Measurements from ENCODE around the gene TUBA1B.

TUBA1B gene

DNA sequence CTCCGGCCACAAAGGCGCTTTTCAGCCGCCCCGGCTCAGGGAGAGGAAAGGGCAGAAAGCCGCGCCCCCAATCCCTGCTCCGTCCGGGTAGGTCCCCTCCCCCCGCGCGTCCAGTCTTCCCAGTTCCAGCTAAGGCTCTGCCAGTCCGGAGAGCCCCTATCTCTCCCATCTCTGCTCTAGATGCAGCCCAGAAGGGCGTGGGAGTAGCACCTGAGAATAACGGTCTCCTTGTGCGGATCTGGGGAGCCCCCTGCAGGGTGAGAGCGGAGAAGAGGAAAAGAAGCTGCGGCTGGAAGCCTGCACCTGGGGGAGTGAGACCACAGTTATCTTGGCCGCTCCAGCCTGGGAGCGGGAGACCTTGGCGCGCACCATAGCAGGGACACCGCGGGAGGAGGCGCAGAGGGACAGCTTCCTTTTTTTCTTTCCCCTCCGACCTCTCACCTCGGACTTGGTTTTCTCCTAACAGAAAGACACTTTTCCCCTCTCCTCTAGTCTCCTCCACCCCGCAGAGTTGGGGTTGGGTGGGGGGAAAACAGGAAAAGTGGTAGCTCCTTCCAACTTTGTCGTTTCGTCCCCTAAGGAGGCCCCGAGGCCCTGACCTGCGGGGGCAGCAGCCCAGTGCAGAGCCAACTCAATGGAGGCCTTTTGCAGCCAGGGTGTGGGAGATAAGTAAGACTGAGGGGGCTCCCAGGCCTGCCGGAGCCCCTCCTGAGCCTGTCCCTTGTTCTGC lies 38.9 kb downstream of the TUBA1B start:
- Histone ChIP-seq H3K9ac (ENCODE audit: low read depth in 1 of 2, low read length in 2 of 2) (no peak overlapping the region), H3K9me3 (ENCODE audit: control insufficient read depth in 1 of 2, low read length in 2 of 2) (no peaks in the 10 kb centered on the region), H3K27ac (ENCODE audit: low read depth, low read length) (no peak overlapping the region), H3K4me3 (ENCODE audit: low read depth in 1 of 2, low read length in 2 of 2) (peak overlapping the region; percentile 50 to 53), H3K4me1 (ENCODE audit: control insufficient read depth in 1 of 2, insufficient read depth in 2 of 2, low read length in 2 of 2) (peaks cover 35 to 48% of the 10 kb centered on the region in 2 donors), H3K36me3 (ENCODE audit: control insufficient read depth in 1 of 2, insufficient read depth in 2 of 2, low read length in 2 of 2) (peaks cover 6 to 7% of the 10 kb centered on the region in 2 donors), H3K27me3 (ENCODE audit: control insufficient read depth in 1 of 2, insufficient read depth in 2 of 2, low read length in 2 of 2) (peaks cover 62 to 69% of the 10 kb centered on the region in 2 donors)

DNA sequence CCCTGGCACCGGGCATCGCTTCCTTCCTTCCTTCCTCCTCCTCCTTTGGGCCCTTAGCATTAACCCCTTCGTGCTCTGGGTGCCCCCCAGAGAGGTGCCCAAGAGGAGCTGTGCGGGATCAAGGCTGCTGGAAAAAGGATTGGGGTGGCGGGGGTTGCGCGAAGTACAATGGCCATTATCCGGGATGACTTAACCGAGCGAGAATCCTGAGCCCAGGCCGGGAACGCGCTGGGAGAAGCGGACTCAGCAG lies 39.4 kb downstream of the TUBA1B start:
- peaks cover 35 to 48% of the 10 kb centered on the region in 2 donors for H3K4me1 ChIP-seq (ENCODE audit: control insufficient read depth in 1 of 2, insufficient read depth in 2 of 2, low read length in 2 of 2)
- no peak overlapping the region for H3K9ac ChIP-seq (ENCODE audit: low read depth in 1 of 2, low read length in 2 of 2)
- no peak overlapping the region for H3K27ac ChIP-seq (ENCODE audit: low read depth, low read length)
- H3K9me3 ChIP-seq (ENCODE audit: control insufficient read depth in 1 of 2, low read length in 2 of 2), result no peaks in the 10 kb centered on the region
- peak overlapping the region; percentile 50 to 53 for H3K4me3 ChIP-seq (ENCODE audit: low read depth in 1 of 2, low read length in 2 of 2)
- H3K36me3 ChIP-seq (ENCODE audit: control insufficient read depth in 1 of 2, insufficient read depth in 2 of 2, low read length in 2 of 2), result peaks cover 2% of the 10 kb centered on the region in 2 donors
- H3K27me3 ChIP-seq (ENCODE audit: control insufficient read depth in 1 of 2, insufficient read depth in 2 of 2, low read length in 2 of 2), result peaks cover 62 to 69% of the 10 kb centered on the region in 2 donors

DNA sequence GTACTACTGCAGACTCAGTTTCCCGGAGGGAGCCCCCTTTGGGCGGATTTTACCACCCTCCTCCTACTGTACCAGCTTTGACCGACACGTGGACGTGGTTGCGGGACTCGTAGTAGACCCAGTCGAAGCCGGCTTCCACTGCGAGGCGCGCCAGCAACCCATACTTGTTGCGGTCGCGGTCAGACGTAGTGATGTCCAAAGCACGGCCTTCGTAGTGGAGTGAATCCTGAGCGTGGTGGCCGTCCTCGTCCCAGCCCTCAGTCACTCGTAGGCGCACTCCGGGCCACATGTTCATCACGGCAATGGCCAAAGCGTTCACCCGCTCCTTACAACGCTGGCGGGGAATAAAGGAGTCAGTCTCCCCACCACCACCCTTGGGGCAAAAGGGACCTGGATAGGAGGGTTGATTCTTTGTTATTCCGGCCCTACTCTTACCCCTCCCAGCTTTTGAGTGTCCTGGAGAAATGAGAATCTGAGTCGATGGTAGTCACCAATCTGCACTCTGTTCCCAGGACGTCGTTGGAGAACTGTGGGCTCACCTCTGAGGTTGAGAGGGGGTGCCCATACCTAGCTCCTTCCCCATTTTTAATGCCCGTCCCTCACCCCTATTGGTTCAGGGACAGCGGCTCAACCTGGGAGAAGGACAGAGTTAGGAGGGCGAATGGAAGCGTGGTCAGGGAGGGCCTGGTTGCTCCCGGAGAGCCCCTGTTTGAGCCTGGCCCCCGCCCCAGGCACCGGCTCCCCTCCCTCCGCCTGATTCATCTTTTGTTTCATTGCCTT lies 39.9 kb downstream of the TUBA1B start:
- Histone ChIP-seq H3K27me3 (ENCODE audit: control insufficient read depth in 1 of 2, insufficient read depth in 2 of 2, low read length in 2 of 2) (peaks cover 62 to 69% of the 10 kb centered on the region in 2 donors), H3K9ac (ENCODE audit: low read depth in 1 of 2, low read length in 2 of 2) (no peak overlapping the region), H3K27ac (ENCODE audit: low read depth, low read length) (no peak overlapping the region), H3K4me3 (ENCODE audit: low read depth in 1 of 2, low read length in 2 of 2) (no peak overlapping the region), H3K9me3 (ENCODE audit: control insufficient read depth in 1 of 2, low read length in 2 of 2) (no peaks in the 10 kb centered on the region), H3K36me3 (ENCODE audit: control insufficient read depth in 1 of 2, insufficient read depth in 2 of 2, low read length in 2 of 2) (no peaks in the 10 kb centered on the region), H3K4me1 (ENCODE audit: control insufficient read depth in 1 of 2, insufficient read depth in 2 of 2, low read length in 2 of 2) (peaks cover 35 to 48% of the 10 kb centered on the region in 2 donors)

GRCh38 chr12:49089821-49090773 lies 41.1 kb downstream of the TUBA1B start:
- no peaks in the 10 kb centered on the region for H3K9me3 ChIP-seq (ENCODE audit: control insufficient read depth in 1 of 2, low read length in 2 of 2)
- H3K4me1 ChIP-seq (ENCODE audit: control insufficient read depth in 1 of 2, insufficient read depth in 2 of 2, low read length in 2 of 2), result peaks cover 35 to 48% of the 10 kb centered on the region in 2 donors
- no peak overlapping the region for H3K9ac ChIP-seq (ENCODE audit: low read depth in 1 of 2, low read length in 2 of 2)
- peak overlapping the region; percentile 36 to 57 for H3K4me3 ChIP-seq (ENCODE audit: low read depth in 1 of 2, low read length in 2 of 2)
- H3K36me3 ChIP-seq (ENCODE audit: control insufficient read depth in 1 of 2, insufficient read depth in 2 of 2, low read length in 2 of 2), result no peaks in the 10 kb centered on the region
- H3K27ac ChIP-seq (ENCODE audit: low read depth, low read length), result no peak overlapping the region
- H3K27me3 ChIP-seq (ENCODE audit: control insufficient read depth in 1 of 2, insufficient read depth in 2 of 2, low read length in 2 of 2), result peaks cover 62 to 65% of the 10 kb centered on the region in 2 donors

- Histone ChIP-seq H3K27ac (ENCODE audit: low read depth, low read length) (no peak overlapping the region), H3K4me1 (ENCODE audit: control insufficient read depth in 1 of 2, insufficient read depth in 2 of 2, low read length in 2 of 2) (peaks cover 28 to 41% of the 10 kb centered on the region in 2 donors), H3K9me3 (ENCODE audit: control insufficient read depth in 1 of 2, low read length in 2 of 2) (peaks cover 0 to 3% of the 10 kb centered on the region in 2 donors), H3K36me3 (ENCODE audit: control insufficient read depth in 1 of 2, insufficient read depth in 2 of 2, low read length in 2 of 2) (no peaks in the 10 kb centered on the region), H3K4me3 (ENCODE audit: low read depth in 1 of 2, low read length in 2 of 2) (no peak overlapping the region), H3K9ac (ENCODE audit: low read depth in 1 of 2, low read length in 2 of 2) (no peak overlapping the region), H3K27me3 (ENCODE audit: control insufficient read depth in 1 of 2, insufficient read depth in 2 of 2, low read length in 2 of 2) (peaks cover 53 to 55% of the 10 kb centered on the region in 2 donors)
Measured at GRCh38 chr12:49088932-49089330, 42.3 kb downstream of the TUBA1B start.

GRCh38 chr12:49088150-49088931 lies 42.9 kb downstream of the TUBA1B start:
- Histone ChIP-seq H3K4me1 (ENCODE audit: control insufficient read depth in 1 of 2, insufficient read depth in 2 of 2, low read length in 2 of 2) (peaks cover 25 to 37% of the 10 kb centered on the region in 2 donors), H3K27ac (ENCODE audit: low read depth, low read length) (no peak overlapping the region), H3K4me3 (ENCODE audit: low read depth in 1 of 2, low read length in 2 of 2) (no peak overlapping the region), H3K36me3 (ENCODE audit: control insufficient read depth in 1 of 2, insufficient read depth in 2 of 2, low read length in 2 of 2) (no peaks in the 10 kb centered on the region), H3K27me3 (ENCODE audit: control insufficient read depth in 1 of 2, insufficient read depth in 2 of 2, low read length in 2 of 2) (peaks cover 47 to 49% of the 10 kb centered on the region in 2 donors), H3K9ac (ENCODE audit: low read depth in 1 of 2, low read length in 2 of 2) (peak overlapping the region in 1 of 2 donors; percentile 4), H3K9me3 (ENCODE audit: control insufficient read depth in 1 of 2, low read length in 2 of 2) (peaks cover 0 to 3% of the 10 kb centered on the region in 2 donors)

- H3K9me3 ChIP-seq (ENCODE audit: control insufficient read depth in 1 of 2, low read length in 2 of 2), result peaks cover 0 to 3% of the 10 kb centered on the region in 2 donors
- peaks cover 25 to 29% of the 10 kb centered on the region in 2 donors for H3K27me3 ChIP-seq (ENCODE audit: control insufficient read depth in 1 of 2, insufficient read depth in 2 of 2, low read length in 2 of 2)
- peaks cover 15 to 27% of the 10 kb centered on the region in 2 donors for H3K4me1 ChIP-seq (ENCODE audit: control insufficient read depth in 1 of 2, insufficient read depth in 2 of 2, low read length in 2 of 2)
- no peak overlapping the region for H3K27ac ChIP-seq (ENCODE audit: low read depth, low read length)
- no peak overlapping the region for H3K9ac ChIP-seq (ENCODE audit: low read depth in 1 of 2, low read length in 2 of 2)
- H3K36me3 ChIP-seq (ENCODE audit: control insufficient read depth in 1 of 2, insufficient read depth in 2 of 2, low read length in 2 of 2), result no peaks in the 10 kb centered on the region
- no peak overlapping the region for H3K4me3 ChIP-seq (ENCODE audit: low read depth in 1 of 2, low read length in 2 of 2)
Measured at GRCh38 chr12:49086116-49086515, 45.1 kb downstream of the TUBA1B start.

DNA sequence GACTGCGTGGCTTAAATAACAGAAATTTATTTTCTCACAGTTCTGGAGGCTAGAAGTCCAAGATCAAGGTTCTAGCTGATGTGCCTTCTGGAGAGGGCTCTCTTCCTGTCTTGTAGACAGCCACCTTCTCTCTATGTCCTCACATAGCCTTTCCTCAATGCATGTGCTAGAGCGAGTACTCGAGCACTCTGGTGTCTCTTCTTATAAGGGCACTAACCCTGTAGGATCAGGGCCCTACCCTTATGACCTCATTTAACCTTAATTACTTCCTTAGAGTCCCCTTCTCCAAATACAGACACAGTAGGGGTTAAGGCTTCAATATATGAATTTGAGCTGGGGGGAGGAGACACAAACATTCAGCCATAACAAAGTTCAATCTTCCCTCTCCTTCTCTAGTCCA lies 46.8 kb downstream of the TUBA1B start:
- H3K36me3 ChIP-seq (ENCODE audit: control insufficient read depth in 1 of 2, insufficient read depth in 2 of 2, low read length in 2 of 2), result no peaks in the 10 kb centered on the region
- peaks cover 11 to 13% of the 10 kb centered on the region in 2 donors for H3K27me3 ChIP-seq (ENCODE audit: control insufficient read depth in 1 of 2, insufficient read depth in 2 of 2, low read length in 2 of 2)
- H3K4me3 ChIP-seq (ENCODE audit: low read depth in 1 of 2, low read length in 2 of 2), result no peak overlapping the region
- peaks cover 0 to 3% of the 10 kb centered on the region in 2 donors for H3K9me3 ChIP-seq (ENCODE audit: control insufficient read depth in 1 of 2, low read length in 2 of 2)
- no peak overlapping the region for H3K9ac ChIP-seq (ENCODE audit: low read depth in 1 of 2, low read length in 2 of 2)
- H3K4me1 ChIP-seq (ENCODE audit: control insufficient read depth in 1 of 2, insufficient read depth in 2 of 2, low read length in 2 of 2), result peaks cover 6 to 16% of the 10 kb centered on the region in 2 donors
- no peak overlapping the region for H3K27ac ChIP-seq (ENCODE audit: low read depth, low read length)

GRCh38 chr12:49079793-49080192 lies 51.4 kb downstream of the TUBA1B start:
- Histone ChIP-seq H3K4me1 (ENCODE audit: control insufficient read depth in 1 of 2, insufficient read depth in 2 of 2, low read length in 2 of 2) (no peaks in the 10 kb centered on the region), H3K36me3 (ENCODE audit: control insufficient read depth in 1 of 2, insufficient read depth in 2 of 2, low read length in 2 of 2) (no peaks in the 10 kb centered on the region), H3K27ac (ENCODE audit: low read depth, low read length) (no peak overlapping the region), H3K4me3 (ENCODE audit: low read depth in 1 of 2, low read length in 2 of 2) (no peak overlapping the region), H3K27me3 (ENCODE audit: control insufficient read depth in 1 of 2, insufficient read depth in 2 of 2, low read length in 2 of 2) (no peaks in the 10 kb centered on the region), H3K9me3 (ENCODE audit: control insufficient read depth in 1 of 2, low read length in 2 of 2) (peaks cover 0 to 3% of the 10 kb centered on the region in 2 donors), H3K9ac (ENCODE audit: low read depth in 1 of 2, low read length in 2 of 2) (no peak overlapping the region)
